K562 (cell line): Measurements from ENCODE around the gene PHF12. TPM values are rescaled to one million over a fixed set of nuclear protein-coding genes. Genes with fewer than 3 reads are reported as not detected.

ENCODE experiments used
- ARHGAP35 ChIP-seq: fragments of 450-650 bp; IDR thresholded peaks from 2 replicates; pipeline ENCODE4 v1.6.1; 2018; ENCODE audit not compliant: partially characterized antibody
- ATF6 ChIP-seq: sonication (generic); formaldehyde crosslinking; IDR thresholded peaks from 2 replicates; pipeline ENCODE4 v1.4.0; 2020; ENCODE audit warnings: mild to moderate bottlenecking, missing genetic modification reagents
- BMI1 ChIP-seq: fragments of 150-350 bp; IDR thresholded peaks from 2 replicates; pipeline ENCODE4 v1.6.1; 2014; ENCODE audit warnings: low read length
- DDX20 ChIP-seq: fragments of 450-650 bp; IDR thresholded peaks from 2 replicates; pipeline ENCODE4 v1.6.1; 2016; ENCODE audit warnings: missing genetic modification characterization, low read depth, mild to moderate bottlenecking, missing compliant biosample characterization, moderate library complexity
- ETS2 ChIP-seq: IDR thresholded peaks from 2 replicates; pipeline ENCODE4 v1.6.1; 2016; ENCODE audit warnings: borderline replicate concordance, missing genetic modification characterization, mild to moderate bottlenecking, moderate library complexity, missing compliant biosample characterization; ENCODE audit not compliant: poor library complexity, severe bottlenecking
- ETV1 ChIP-seq: fragments of 450-650 bp; conservative IDR thresholded peaks from 2 replicates; pipeline ENCODE4 v1.6.1; 2016; ENCODE audit warnings: missing genetic modification characterization, control low read depth, low read depth, missing compliant biosample characterization
- FOXJ3 ChIP-seq: sonication (generic); formaldehyde crosslinking; IDR thresholded peaks from 2 replicates; pipeline ENCODE4 v1.4.0; 2020; ENCODE audit warnings: mild to moderate bottlenecking, missing genetic modification reagents
- HLTF ChIP-seq: fragments of 450-650 bp; IDR thresholded peaks from 2 replicates; pipeline ENCODE4 v1.6.1; 2016
- MXI1 ChIP-seq: IDR thresholded peaks from 2 replicates; pipeline ENCODE4 v1.6.1; 2011; ENCODE audit warnings: low read depth, mild to moderate bottlenecking, improper control_type of control experiment, low read length
- MYNN ChIP-seq, 2 experiments: sonication (generic); formaldehyde crosslinking in 1 of 2; IDR thresholded peaks; 2 replicates each; pipeline versions ENCODE4 v1.5.0 to v1.6.1; 2016 to 2020; ENCODE audit warnings: antibody characterized with exemption in 1 of 2, missing genetic modification reagents in 1 of 2
- NKRF ChIP-seq: fragments of 450-650 bp; IDR thresholded peaks from 2 replicates; pipeline ENCODE4 v1.6.1; 2016; ENCODE audit warnings: borderline replicate concordance
- NR4A1 ChIP-seq, 2 experiments: fragments of 250-450 bp in 1 of 2; fragments of 450-650 bp in 1 of 2; sonication (Bioruptor Pico) in 1 of 2; IDR thresholded peaks; 2 replicates each; pipeline versions ENCODE4 v1.4.0 to v1.6.1; 2016 to 2020; ENCODE audit warnings: mild to moderate bottlenecking in 2 of 2, missing compliant biosample characterization in 1 of 2, missing genetic modification characterization in 1 of 2, moderate library complexity in 1 of 2
- SAFB ChIP-seq: fragments of 200-400 bp; formaldehyde crosslinking; IDR thresholded peaks from 2 replicates; pipeline ENCODE4 v1.6.1; 2017; ENCODE audit warnings: low read depth, low read length, borderline replicate concordance
- SETDB1 ChIP-seq: IDR thresholded peaks from one replicate; pipeline ENCODE4 v1.6.1; 2012; ENCODE audit warnings: low read length, control low read depth, inconsistent platforms
- SFPQ ChIP-seq: fragments of 200-400 bp; formaldehyde crosslinking; IDR thresholded peaks from 2 replicates; pipeline ENCODE4 v1.6.1; 2017; ENCODE audit warnings: mild to moderate bottlenecking, low read depth, low read length, moderate library complexity
- SMAD3 ChIP-seq: fragments of 450-650 bp; formaldehyde crosslinking; conservative IDR thresholded peaks from 2 replicates; pipeline ENCODE4 v1.4.0; 2020; ENCODE audit warnings: mild to moderate bottlenecking
- TARDBP ChIP-seq: fragments of 450-650 bp; IDR thresholded peaks from 2 replicates; pipeline ENCODE4 v1.6.1; 2016
- TCF15 ChIP-seq: fragments of 250-450 bp; sonication (Bioruptor Pico); IDR thresholded peaks from 2 replicates; pipeline ENCODE4 v1.8.0; 2022; ENCODE audit warnings: moderate library complexity, mild to moderate bottlenecking, inconsistent platforms
- THRAP3 ChIP-seq: fragments of 450-650 bp; IDR thresholded peaks from 2 replicates; pipeline ENCODE4 v1.6.1; 2016; ENCODE audit warnings: mild to moderate bottlenecking, inconsistent platforms, borderline replicate concordance
- ZNF41 ChIP-seq: fragments of 250-450 bp; sonication (Bioruptor Pico); conservative IDR thresholded peaks from 2 replicates; pipeline ENCODE4 v1.4.0; 2020; ENCODE audit warnings: mild to moderate bottlenecking
- ZNF583 ChIP-seq: fragments of 250-450 bp; sonication (Bioruptor Pico); IDR thresholded peaks from 2 replicates; pipeline ENCODE4 v1.4.0; 2020
- polyA plus RNA-seq, 8 experiments: library from polyadenylated mRNA; depleted of rRNA in 4 of 8; stranded (reverse) in 5 of 8; unstranded in 3 of 8; fragments of >200 nt; fragmentation: Nextera tagmentation in 2 of 8; fragmentation: Illumina TruSeq in 1 of 8; extraction: Ambion mirVana in 2 of 8; extraction: Trizol in 1 of 8; gene quantifications; 2 replicates each; pipeline versions ENCODE4 v1.2.1 to v1.2.3, GENCODE V29; 2011 to 2014; ENCODE audit warnings: inconsistent platforms in 1 of 8, missing spikeins in 1 of 8
- total RNA-seq, 7 experiments: library from RNA; depleted of rRNA in 6 of 7; stranded (reverse); fragments of >200 nt in 6 of 7; fragmentation: Illumina TruSeq in 2 of 7; extraction: Trizol in 2 of 7; gene quantifications; 2 replicates each; pipeline versions ENCODE4 v1.2.1 to v1.2.3, GENCODE V29; 2011 to 2021; ENCODE audit warnings: low replicate concordance in 1 of 7

The PHF12 gene
- total and polyA plus RNA-seq, 9 of the 15 experiments (the other 6 are each of a cell fraction or from before 2014, with no cell fraction given), result 0.82 to 31.3 (median 13.5) TPM

DNA sequence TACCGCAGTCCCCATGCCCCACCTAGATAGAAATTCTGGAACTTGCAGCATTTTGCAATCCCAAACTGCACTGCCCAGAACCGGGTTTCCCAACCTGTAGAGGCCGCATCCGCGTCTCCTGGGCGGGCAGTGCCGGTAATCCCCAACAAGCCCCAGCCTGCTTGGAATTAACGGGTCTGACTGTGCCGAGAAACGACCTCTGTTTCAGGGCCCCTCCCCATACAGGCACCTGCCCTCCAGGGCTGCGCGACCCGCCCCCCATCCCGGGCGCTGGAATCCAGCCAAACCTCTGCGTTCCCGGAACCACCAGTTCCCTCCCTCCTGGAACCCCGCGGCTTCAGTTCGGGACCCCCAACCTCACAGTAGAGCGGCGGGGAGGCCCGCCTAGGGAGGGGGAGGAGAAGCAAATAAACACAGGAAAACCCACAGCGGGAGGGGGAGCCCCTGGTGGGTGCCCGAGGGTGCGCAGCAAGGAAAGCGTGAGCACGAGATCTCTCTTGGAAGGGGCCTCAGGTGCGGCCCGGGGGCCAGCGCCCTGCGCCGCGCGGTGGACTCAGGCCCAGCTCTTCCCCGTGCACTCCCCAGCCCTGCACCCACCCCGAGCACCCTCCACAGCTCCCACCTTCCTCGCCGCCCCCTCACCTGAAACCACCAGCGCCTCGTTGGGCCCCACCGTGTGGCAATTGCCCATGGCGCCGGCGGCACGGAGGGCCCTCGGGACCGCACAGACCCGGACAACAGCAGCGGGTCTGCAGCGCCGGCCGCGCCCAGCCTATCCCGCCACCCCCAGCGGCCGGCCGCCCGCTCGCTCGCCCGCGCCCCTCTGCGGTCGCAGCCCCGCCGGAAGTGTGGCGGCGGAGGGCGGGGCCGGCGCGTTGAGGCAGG lies 54.2 kb downstream of the PHF12 start, which contains the start of gene FLOT2 (continued):
- TF ChIP-seq TCF15 (CRISPR knock-in tag), result no peak
- TF ChIP-seq ETV1, result peak; percentile 19; the same call in 1 of the 2 replicates
- TF ChIP-seq ETS2 (tag), result no peak
- no peak for TF ChIP-seq HLTF
- no peak; the same call in 1 of the 2 replicates for TF ChIP-seq ZNF41 (CRISPR knock-in tag)
- TF ChIP-seq THRAP3, result 0 out of 2 replicates have a peak, but pooled peaks have one; percentile 63
- TF ChIP-seq MXI1, result 0 out of 2 replicates have a peak, but pooled peaks have one; percentile 23
- TF ChIP-seq BMI1, result no peak
- no peak for TF ChIP-seq SETDB1
- TF ChIP-seq ZNF583, result peak; percentile 77; the same call in 1 of the 2 replicates
- no peak for TF ChIP-seq NR4A1 (CRISPR knock-in tag; IDR thresholded peaks at IDR 0.05)
- 0 out of 2 replicates have a peak, but pooled peaks have one; percentile 46 for TF ChIP-seq NR4A1 (tag; IDR thresholded peaks at IDR 0.05)
- no peak for TF ChIP-seq ARHGAP35
- no peak for TF ChIP-seq MYNN (IDR thresholded peaks at IDR 0.05)
- TF ChIP-seq MYNN (CRISPR knock-in tag; IDR thresholded peaks at IDR 0.05), result no peak; the same call in 1 of the 2 replicates
- peak; percentile 83; the same call in 1 of the 2 replicates for TF ChIP-seq TARDBP
- TF ChIP-seq NKRF, result no peak
- TF ChIP-seq SAFB, result no peak
- TF ChIP-seq SFPQ, result no peak
- no peak for TF ChIP-seq DDX20 (tag)
- TF ChIP-seq SMAD3 (CRISPR knock-in tag), result no peak
- peak; percentile 84; the same call in 1 of the 2 replicates for TF ChIP-seq ATF6
- TF ChIP-seq FOXJ3, result no peak
